ENCODE measurements around the gene CSRNP3. TPM values are rescaled to one million over a fixed set of nuclear protein-coding genes. Genes with fewer than 3 reads are reported as not detected.

CSRNP3 gene
- total and polyA plus RNA-seq, 2 donors from 2014 or later, result 3.3 to 6.4 TPM

GRCh38 chr2:165528691-165529090 is 59.2 kb downstream of the CSRNP3 start:
- peaks cover 0 to 2% (median 0%) of the 10 kb centered on the region in 3 donors for H3K9me3 ChIP-seq (ENCODE audit: control insufficient read depth in 2 of 3, insufficient read depth in 1 of 3, low read length in 3 of 3)
- no peak overlapping the region for H3K9ac ChIP-seq (ENCODE audit: low read length in 3 of 3)
- no peak for TF ChIP-seq CTCF (IDR thresholded peaks at IDR 0.05; ENCODE audit: borderline replicate concordance, extremely low read depth, insufficient read depth)
- H3K36me3 ChIP-seq (ENCODE audit: control insufficient read depth in 2 of 3, insufficient read depth in 3 of 3, low read length in 3 of 3), result no peaks in the 10 kb centered on the region
- no peaks in the 10 kb centered on the region for H3K4me1 ChIP-seq (ENCODE audit: control insufficient read depth in 2 of 3, insufficient read depth in 2 of 3, low read depth in 1 of 3, low read length in 3 of 3)
- FAIRE-seq, result no peak
- H3K27me3 ChIP-seq (ENCODE audit: control insufficient read depth, insufficient read depth, low read length), result no peaks in the 10 kb centered on the region
- intact Hi-C loops (cut with DNase I), result no loop called here
- peak in 1 of 5 donors; percentile 48 for DNase-seq
- no peak overlapping the region for H3K4me3 ChIP-seq (ENCODE audit: low read length in 3 of 3)
- H3K27ac ChIP-seq (ENCODE audit: low read depth in 2 of 2, low read length in 2 of 2), result no peak overlapping the region

DNA sequence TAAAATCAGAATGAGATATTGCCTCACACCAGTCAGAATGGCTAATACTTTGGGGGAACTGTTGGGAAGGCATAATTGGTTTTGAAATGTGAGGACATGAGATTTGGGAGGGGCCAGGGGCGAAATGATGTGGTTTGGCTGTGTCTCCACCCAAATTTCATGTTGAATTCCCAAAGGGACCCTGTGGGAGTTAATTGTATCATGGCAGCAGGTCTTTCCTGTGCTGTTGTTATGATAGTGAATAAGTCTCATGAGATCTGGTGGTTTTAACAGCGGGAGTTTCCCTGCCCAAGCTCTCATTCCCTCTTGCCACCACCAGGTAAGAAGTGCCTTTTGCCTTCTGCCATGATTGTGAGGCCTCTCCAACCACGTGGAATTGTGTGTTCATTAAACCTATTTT is 59.6 kb downstream of the CSRNP3 start:
- H3K4me1 ChIP-seq (ENCODE audit: control insufficient read depth in 2 of 3, insufficient read depth in 2 of 3, low read depth in 1 of 3, low read length in 3 of 3), result no peaks in the 10 kb centered on the region
- no peak overlapping the region for H3K4me3 ChIP-seq (ENCODE audit: low read length in 3 of 3)
- TF ChIP-seq CTCF (IDR thresholded peaks at IDR 0.05; ENCODE audit: borderline replicate concordance, extremely low read depth, insufficient read depth), result no peak
- no peak overlapping the region for H3K9ac ChIP-seq (ENCODE audit: low read length in 3 of 3)
- H3K27ac ChIP-seq (ENCODE audit: low read depth in 2 of 2, low read length in 2 of 2), result no peak overlapping the region
- intact Hi-C loops (cut with DNase I), result no loop called here
- peaks cover 0 to 2% (median 0%) of the 10 kb centered on the region in 3 donors for H3K9me3 ChIP-seq (ENCODE audit: control insufficient read depth in 2 of 3, insufficient read depth in 1 of 3, low read length in 3 of 3)
- no peaks in the 10 kb centered on the region for H3K27me3 ChIP-seq (ENCODE audit: control insufficient read depth, insufficient read depth, low read length)
- FAIRE-seq (no peak), DNase-seq (no peak)
- H3K36me3 ChIP-seq (ENCODE audit: control insufficient read depth in 2 of 3, insufficient read depth in 3 of 3, low read length in 3 of 3), result no peaks in the 10 kb centered on the region

- Histone ChIP-seq H3K27me3 (ENCODE audit: control insufficient read depth, insufficient read depth, low read length) (no peaks in the 10 kb centered on the region), H3K36me3 (ENCODE audit: control insufficient read depth in 2 of 3, insufficient read depth in 3 of 3, low read length in 3 of 3) (no peaks in the 10 kb centered on the region), H3K9me3 (ENCODE audit: control insufficient read depth in 2 of 3, insufficient read depth in 1 of 3, low read length in 3 of 3) (peaks cover 0 to under 1% (median 0%) of the 10 kb centered on the region in 3 donors), H3K4me1 (ENCODE audit: control insufficient read depth in 2 of 3, insufficient read depth in 2 of 3, low read depth in 1 of 3, low read length in 3 of 3) (peaks cover 0 to 4% (median 0%) of the 10 kb centered on the region in 3 donors), H3K27ac (ENCODE audit: low read depth in 2 of 2, low read length in 2 of 2) (no peak overlapping the region), H3K9ac (ENCODE audit: low read length in 3 of 3) (no peak overlapping the region), H3K4me3 (ENCODE audit: low read length in 3 of 3) (no peak overlapping the region)
- no peak for DNase-seq
- no peak for TF ChIP-seq CTCF (IDR thresholded peaks at IDR 0.05; ENCODE audit: borderline replicate concordance, extremely low read depth, insufficient read depth)
- intact Hi-C loops (cut with DNase I), result no loop called here
- FAIRE-seq, result no peak
These were observed 63.8 kb downstream of the CSRNP3 start for GRCh38 chr2:165533331-165533730.

DNA sequence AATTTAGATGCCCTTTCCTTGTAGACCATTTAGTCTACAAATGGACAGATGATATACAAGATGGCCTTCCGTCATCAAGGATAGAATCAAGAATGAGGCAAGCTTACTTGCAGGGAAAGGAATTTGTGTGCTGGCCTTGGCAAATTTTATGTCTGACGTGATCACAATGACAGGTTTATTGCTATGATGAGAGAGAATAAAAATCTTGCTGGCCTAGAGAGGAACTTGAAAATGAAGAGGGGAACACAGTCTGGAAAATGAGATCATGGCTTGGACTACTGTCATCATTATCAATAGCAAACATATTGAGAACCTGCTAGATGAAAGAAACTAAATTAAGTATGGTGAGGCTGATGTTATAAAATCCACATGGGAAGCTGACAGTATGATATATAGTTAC is 66.0 kb downstream of the CSRNP3 start:
- intact Hi-C loops (cut with DNase I), result no loop called here
- FAIRE-seq (no peak), DNase-seq (no peak)
- H3K9ac ChIP-seq (ENCODE audit: low read length in 3 of 3), result no peak overlapping the region
- no peaks in the 10 kb centered on the region for H3K27me3 ChIP-seq (ENCODE audit: control insufficient read depth, insufficient read depth, low read length)
- no peak overlapping the region for H3K4me3 ChIP-seq (ENCODE audit: low read length in 3 of 3)
- no peak overlapping the region for H3K27ac ChIP-seq (ENCODE audit: low read depth in 2 of 2, low read length in 2 of 2)
- TF ChIP-seq CTCF (IDR thresholded peaks at IDR 0.05; ENCODE audit: borderline replicate concordance, extremely low read depth, insufficient read depth), result no peak
- H3K36me3 ChIP-seq (ENCODE audit: control insufficient read depth in 2 of 3, insufficient read depth in 3 of 3, low read length in 3 of 3), result no peaks in the 10 kb centered on the region
- no peaks in the 10 kb centered on the region for H3K9me3 ChIP-seq (ENCODE audit: control insufficient read depth in 2 of 3, insufficient read depth in 1 of 3, low read length in 3 of 3)
- peaks cover 0 to 4% (median 0%) of the 10 kb centered on the region in 3 donors for H3K4me1 ChIP-seq (ENCODE audit: control insufficient read depth in 2 of 3, insufficient read depth in 2 of 3, low read depth in 1 of 3, low read length in 3 of 3)
